SU-DHL-6 (cell line): Measurements from ENCODE around the gene FSIP1.

Experiments
- CTCF ChIP-seq: fragments of 200-600 bp; sonication (generic); IDR thresholded peaks from one replicate; pipeline ENCODE4 v1.5.1; 2017; ENCODE audit warnings: antibody characterized with exemption, mild to moderate bottlenecking, low read length, moderate library complexity; ENCODE audit not compliant: insufficient read depth, poor library complexity, severe bottlenecking
- EZH2phosphoT487 ChIP-seq: fragments of 200-600 bp; sonication (generic), shearing (Covaris generic); conservative IDR thresholded peaks from 2 replicates; pipeline ENCODE4 v1.6.1; 2018; ENCODE audit warnings: mild to moderate bottlenecking, antibody characterized with exemption, low read length, moderate library complexity, mixed read lengths

- TF ChIP-seq CTCF (no peak), EZH2phosphoT487 (no peak)
Observed at GRCh38 chr15:39820050-39820602, 37.5 kb upstream of the FSIP1 start.
